Psoas muscle (tissue), 8 donors: ENCODE results near the gene OR52K2. TPM values are rescaled to one million over a fixed set of nuclear protein-coding genes. Genes with fewer than 3 reads are reported as not detected.
"Not testable (repeated sequence)": the region's sequence is repeated elsewhere in the genome, so short reads cannot be mapped to it uniquely, and the experiment has no call there.

Experiments
- ATAC-seq, 4 donors: fragments of 200-7000 bp; cut with Tn5 transposase; one replicate each; pipeline ENCODE4 v1.9.1; 2020; ENCODE audit warnings: moderate library complexity in 3 of 4, mild to moderate bottlenecking in 2 of 4
- DNase-seq, 2 donors: peaks; one replicate each; pipeline ENCODE4 v3.0.0-alpha.2; 2020
- H3K27ac ChIP-seq: fragments of 200-600 bp; one replicate; pipeline ENCODE4 v1.8.0; 2022
- H3K27me3 ChIP-seq, 3 donors: fragments of 200-600 bp in 1 of 3; one replicate each; pipeline versions ENCODE4 v1.6.1 to v1.8.0; 2013 to 2022; ENCODE audit warnings: low read length in 2 of 3, mild to moderate bottlenecking in 2 of 3, moderate library complexity in 1 of 3; ENCODE audit not compliant: insufficient read depth in 3 of 3
- H3K36me3 ChIP-seq, 2 donors: fragments of 200-600 bp in 1 of 2; one replicate each; pipeline versions ENCODE4 v1.6.1 to v1.8.0; 2013 to 2022; ENCODE audit warnings: low read depth in 1 of 2, mild to moderate bottlenecking in 1 of 2, moderate library complexity in 1 of 2; ENCODE audit not compliant: insufficient read depth in 1 of 2
- H3K4me1 ChIP-seq: fragments of 200-600 bp; one replicate; pipeline ENCODE4 v1.8.0; 2022
- H3K4me3 ChIP-seq: fragments of 200-600 bp; one replicate; pipeline ENCODE4 v1.8.0; 2022; ENCODE audit warnings: mild to moderate bottlenecking
- H3K9me3 ChIP-seq: fragments of 200-600 bp; one replicate; pipeline ENCODE4 v1.8.0; 2022
- WGBS, 3 donors: extraction: QIAGEN DNeasy Blood & Tissue Kit; methylation state at CpG; one replicate each; pipeline versions ENCODE4 v1.1.6 to v1.1.7; 2013; 5-methylcytosine and 5-hydroxymethylcytosine counted together
- intact Hi-C, 2 donors: fragments of 100-400 bp; cut with DNase I; formaldehyde crosslinking; loops; one replicate each; pipeline versions ENCODE4 v1.11.0 to v1.14.2; 2022
- long read RNA-seq, 2 donors: library from polyadenylated mRNA; unstranded; transcript quantifications; one replicate each; pipeline ENCODE4 v2.0.0, GENCODE V29; 2021
- polyA plus RNA-seq, 3 donors: library from polyadenylated mRNA; stranded (reverse); fragments of 200-250 nt; gene quantifications; one replicate each; pipeline ENCODE4 v1.2.3, GENCODE V29; 2013
- total RNA-seq, 4 donors: library from RNA; stranded (reverse); fragmentation: NEBNext Ultra II Directional in 2 of 4; extraction: Animal tissue kit (Norgen Biotek cat#: 25700) in 2 of 4; gene quantifications; one replicate each; pipeline versions ENCODE4 v1.2.1 to v1.2.4, GENCODE V29; 2021 to 2023
- TF ChIP-seq, protein P1 (sequence below): fragments of 200-600 bp; IDR thresholded peaks from one replicate; pipeline ENCODE4 v1.8.0; 2022; ENCODE audit warnings: antibody characterized with exemption
- donor health status: healthy with polysubstance abuse.
- donor health status: DM: no; HTN: no; CAD: no; lungs with moderate emphysema.
- donor health status: Bipolar disorder and iron deficiency.
- donor health status: healthy.
- donor health status: DM: yes; HTN: yes; CAD: no.
- donor health status: DM: no; HTN: no; CAD: no.
- donor health status: DM: no; HTN: no; CAD: no.
- donor health status: DM: yes; HTN: yes; CAD: no.

The OR52K2 gene
- not detected for total RNA-seq
- not detected for polyA plus RNA-seq
- long read RNA-seq, donor 1: 0 reads
- long read RNA-seq, donor 2: 0 reads

DNA sequence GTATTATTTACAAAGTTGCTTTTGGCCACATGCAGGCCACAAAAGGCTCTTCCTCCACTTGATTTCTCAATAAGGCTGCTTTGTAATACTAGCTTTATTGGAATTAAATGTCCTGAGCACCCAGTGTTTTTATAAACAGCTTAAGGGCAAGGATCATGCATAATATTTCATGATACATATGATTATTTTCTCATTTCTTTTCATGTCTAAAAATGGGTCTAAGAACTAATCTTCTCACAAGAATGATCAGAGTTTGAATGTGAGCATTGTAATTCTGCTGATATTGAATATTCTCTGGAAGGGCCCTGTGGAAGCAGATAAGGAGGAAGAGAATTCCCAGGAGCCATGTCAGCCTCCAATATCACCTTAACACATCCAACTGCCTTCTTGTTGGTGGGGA lies at the start of gene OR52K2:
Gene OR52K2 (plus strand): TSS at position 301 of the 400 bp plus-strand sequence. CDS start 45 bp downstream, at position 346.
- TF ChIP-seq, protein P1, sequence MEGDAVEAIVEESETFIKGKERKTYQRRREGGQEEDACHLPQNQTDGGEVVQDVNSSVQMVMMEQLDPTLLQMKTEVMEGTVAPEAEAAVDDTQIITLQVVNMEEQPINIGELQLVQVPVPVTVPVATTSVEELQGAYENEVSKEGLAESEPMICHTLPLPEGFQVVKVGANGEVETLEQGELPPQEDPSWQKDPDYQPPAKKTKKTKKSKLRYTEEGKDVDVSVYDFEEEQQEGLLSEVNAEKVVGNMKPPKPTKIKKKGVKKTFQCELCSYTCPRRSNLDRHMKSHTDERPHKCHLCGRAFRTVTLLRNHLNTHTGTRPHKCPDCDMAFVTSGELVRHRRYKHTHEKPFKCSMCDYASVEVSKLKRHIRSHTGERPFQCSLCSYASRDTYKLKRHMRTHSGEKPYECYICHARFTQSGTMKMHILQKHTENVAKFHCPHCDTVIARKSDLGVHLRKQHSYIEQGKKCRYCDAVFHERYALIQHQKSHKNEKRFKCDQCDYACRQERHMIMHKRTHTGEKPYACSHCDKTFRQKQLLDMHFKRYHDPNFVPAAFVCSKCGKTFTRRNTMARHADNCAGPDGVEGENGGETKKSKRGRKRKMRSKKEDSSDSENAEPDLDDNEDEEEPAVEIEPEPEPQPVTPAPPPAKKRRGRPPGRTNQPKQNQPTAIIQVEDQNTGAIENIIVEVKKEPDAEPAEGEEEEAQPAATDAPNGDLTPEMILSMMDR: no peak

DNA sequence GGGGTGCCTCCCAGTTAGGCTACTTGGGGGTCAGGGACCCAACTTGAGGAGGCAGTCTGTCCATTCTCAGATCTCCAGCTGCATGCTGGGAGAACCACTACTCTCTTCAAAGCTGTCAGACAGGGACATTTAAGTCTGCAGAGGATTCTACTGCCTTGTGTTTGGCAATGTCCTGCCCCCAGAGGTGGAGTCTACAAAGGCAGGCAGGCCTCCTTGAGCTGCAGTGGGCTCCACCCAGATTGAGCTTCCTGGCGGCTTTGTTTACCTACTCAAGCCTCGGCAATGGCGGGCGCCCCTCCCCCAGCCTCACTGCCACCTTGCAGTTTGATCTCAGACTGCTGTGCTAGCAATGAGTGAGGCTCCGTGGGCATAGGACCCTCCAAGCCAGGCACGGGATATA lies 42.9 kb upstream of the OR52K2 start:
- H3K36me3 ChIP-seq, H3K4me1 ChIP-seq, H3K27me3 ChIP-seq, DNase-seq, intact Hi-C loops, H3K9me3 ChIP-seq, ATAC-seq, H3K27ac ChIP-seq, H3K4me3 ChIP-seq: not testable (repeated sequence)
- 79 to 93% (median 82%) methylated on average over 5 to 6 of the region's 6 CpGs for WGBS, 3 donors

More for the DNA sequence above, at the start of gene OR52K2:
- H3K36me3 ChIP-seq: no peaks in the 10 kb centered on the region
- ATAC-seq: no peak
- no peak for DNase-seq
- intact Hi-C loops: no loop called here
- no peaks in the 10 kb centered on the region for H3K27me3 ChIP-seq
- no peaks in the 10 kb centered on the region for H3K9me3 ChIP-seq
- H3K4me3 ChIP-seq: no peak within 1 kb of the TSS
- H3K4me1 ChIP-seq: no peaks in the 10 kb centered on the region
- no peak within 1 kb of the TSS for H3K27ac ChIP-seq

DNA sequence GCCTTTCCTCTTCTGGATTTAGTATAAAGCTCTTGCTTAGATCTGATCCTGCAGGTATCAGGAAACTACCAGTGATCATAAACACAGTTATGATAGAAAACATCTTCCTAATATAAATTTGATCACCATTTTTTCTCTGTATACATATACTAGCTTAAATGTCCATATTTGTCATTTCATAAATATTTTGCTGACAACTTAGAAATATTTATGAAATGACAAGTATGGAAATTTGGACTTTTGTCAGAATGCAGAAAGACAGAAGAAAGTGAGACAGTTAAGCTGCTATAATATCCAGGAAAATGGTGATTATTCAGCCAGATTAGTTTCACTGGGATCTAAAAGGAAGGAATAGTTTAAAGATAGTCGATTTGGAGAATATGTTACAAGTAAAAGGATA lies 32.8 kb upstream of the OR52K2 start:
- DNase-seq: no peak
- TF ChIP-seq, protein P1: no peak
- no peaks in the 10 kb centered on the region for H3K9me3 ChIP-seq
- no peaks in the 10 kb centered on the region for H3K36me3 ChIP-seq
- no peaks in the 10 kb centered on the region for H3K27me3 ChIP-seq
- H3K4me3 ChIP-seq: no peak overlapping the region
- H3K27ac ChIP-seq: no peak overlapping the region
- no peak for ATAC-seq
- intact Hi-C loops: no loop called here
- H3K4me1 ChIP-seq: no peaks in the 10 kb centered on the region
- WGBS, 3 donors: 19 to 46% (median 30%) methylated on average over 1 of the region's 1 CpG

DNA sequence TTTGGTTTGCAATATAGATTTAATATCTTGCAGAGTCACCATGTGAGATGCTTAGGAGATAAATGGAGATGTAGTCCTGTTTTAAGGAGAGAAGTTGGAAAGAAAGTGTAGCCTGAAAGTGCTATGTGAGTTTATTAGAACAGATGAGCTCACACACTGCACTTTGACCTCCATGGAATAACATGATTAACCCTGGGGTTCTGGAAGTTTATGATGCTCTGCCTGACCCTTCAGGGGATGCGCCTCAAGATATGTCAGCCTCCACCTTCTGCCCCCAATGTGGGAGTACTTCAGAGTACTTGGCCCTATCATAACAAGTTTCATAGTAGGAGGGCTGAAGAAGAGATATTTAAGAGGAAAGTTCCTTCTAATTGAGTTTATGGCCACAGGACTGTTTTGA lies 32.3 kb upstream of the OR52K2 start:
- intact Hi-C loops: no loop called here
- WGBS, 3 donors: 75 to 88% (median 81%) methylated on average over 1 of the region's 1 CpG
- ATAC-seq (no peak), DNase-seq (no peak)
- no peaks in the 10 kb centered on the region for H3K27me3 ChIP-seq
- H3K9me3 ChIP-seq: no peaks in the 10 kb centered on the region
- H3K27ac ChIP-seq: no peak overlapping the region
- TF ChIP-seq, protein P1: no peak
- H3K36me3 ChIP-seq: no peaks in the 10 kb centered on the region
- H3K4me3 ChIP-seq: no peak overlapping the region
- no peaks in the 10 kb centered on the region for H3K4me1 ChIP-seq

DNA sequence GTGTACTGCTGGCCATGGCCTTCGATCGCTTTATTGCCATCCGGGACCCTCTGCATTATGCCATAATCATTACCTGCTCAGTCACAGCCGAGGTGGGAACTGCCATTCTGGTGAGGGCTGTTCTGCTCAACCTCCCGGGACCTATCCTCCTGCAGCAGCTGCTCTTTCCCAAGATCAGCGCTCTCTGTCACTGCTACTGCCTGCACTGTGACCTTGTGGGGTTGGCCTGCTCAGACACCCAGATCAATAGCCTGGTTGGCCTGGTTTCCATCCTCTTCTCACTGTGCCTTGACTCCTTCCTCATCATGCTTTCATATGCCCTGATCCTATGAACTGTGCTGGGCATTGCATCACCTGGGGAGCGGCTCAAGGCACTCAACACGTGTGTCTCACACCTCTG lies 30.7 kb upstream of the OR52K2 start:
- H3K9me3 ChIP-seq: no peaks in the 10 kb centered on the region
- 71 to 80% (median 79%) methylated on average over 8 of the region's 8 CpGs for WGBS, 3 donors
- no peak overlapping the region for H3K27ac ChIP-seq
- TF ChIP-seq, protein P1: no peak
- no peaks in the 10 kb centered on the region for H3K4me1 ChIP-seq
- H3K27me3 ChIP-seq: no peaks in the 10 kb centered on the region
- ATAC-seq: no peak
- no peak for DNase-seq
- intact Hi-C loops: no loop called here
- H3K36me3 ChIP-seq: no peaks in the 10 kb centered on the region
- no peak overlapping the region for H3K4me3 ChIP-seq
